HFFc6 (cell line): ENCODE results near the gene COL4A6. TPM values are rescaled to one million over a fixed set of nuclear protein-coding genes. Genes with fewer than 3 reads are reported as not detected.

Source experiments
- DNase-seq: peaks from one replicate; pipeline ENCODE4 v3.0.0-alpha.2; 2018
- H3K27ac Mint-ChIP-seq: 2 replicates; pipeline ENCODE4 v1.8.0; 2020; ENCODE audit warnings: mild to moderate bottlenecking, mixed read lengths
- H3K27me3 Mint-ChIP-seq: 2 replicates; pipeline ENCODE4 v1.8.0; 2021; ENCODE audit warnings: mild to moderate bottlenecking, moderate library complexity, mixed read lengths; ENCODE audit not compliant: insufficient read depth
- H3K36me3 Mint-ChIP-seq: 2 replicates; pipeline ENCODE4 v1.8.0; 2021; ENCODE audit warnings: low read depth, mixed read lengths
- H3K4me1 Mint-ChIP-seq: 2 replicates; pipeline ENCODE4 v1.8.0; 2020; ENCODE audit warnings: low read depth, mixed read lengths
- H3K4me3 Mint-ChIP-seq: 2 replicates; pipeline ENCODE4 v1.8.0; 2020; ENCODE audit warnings: mild to moderate bottlenecking, moderate library complexity, mixed read lengths
- H3K9me3 Mint-ChIP-seq: 2 replicates; pipeline ENCODE4 v1.8.0; 2020; ENCODE audit warnings: mild to moderate bottlenecking, mixed read lengths
- CTCF ChIP-seq: fragments of 200-600 bp; sonication (generic); IDR thresholded peaks from 2 replicates; pipeline ENCODE4 v1.5.0; 2021; ENCODE audit warnings: antibody characterized with exemption, mild to moderate bottlenecking
- total RNA-seq, 6 experiments: library from RNA; stranded (reverse); fragmentation: NEBNext Ultra II Directional; extraction: Animal tissue kit (Norgen Biotek cat#: 25700); gene quantifications; 2 replicates in 1 of 6; 3 replicates in 5 of 6; pipeline ENCODE4 v1.2.3, GENCODE V29; 2021

The COL4A6 gene
- total RNA-seq, 6 experiments from 2014 or later = 0.03 to 0.16 (median 0.11) TPM

GRCh38 chrX:108138814-108139702, 299.2 kb downstream of the COL4A6 start:
- H3K4me1 Mint-ChIP-seq = peaks cover 8% of the 10 kb centered on the region
- TF ChIP-seq CTCF = peak; percentile 75
- no peak overlapping the region for H3K4me3 Mint-ChIP-seq
- H3K9me3 Mint-ChIP-seq = no peaks in the 10 kb centered on the region
- DNase-seq = peak; percentile 23
- no peak overlapping the region for H3K27ac Mint-ChIP-seq
- H3K36me3 Mint-ChIP-seq = no peaks in the 10 kb centered on the region
- H3K27me3 Mint-ChIP-seq = peaks cover 2% of the 10 kb centered on the region; the same call in 1 of the 2 replicates

GRCh38 chrX:108134724-108135123, 303.5 kb downstream of the COL4A6 start:
- no peak for TF ChIP-seq CTCF
- peaks cover 4% of the 10 kb centered on the region; the same call in 1 of the 2 replicates for H3K36me3 Mint-ChIP-seq
- no peak overlapping the region for H3K27ac Mint-ChIP-seq
- H3K27me3 Mint-ChIP-seq = no peaks in the 10 kb centered on the region
- no peak for DNase-seq
- H3K4me1 Mint-ChIP-seq = peaks cover 24% of the 10 kb centered on the region
- H3K4me3 Mint-ChIP-seq = no peak overlapping the region
- H3K9me3 Mint-ChIP-seq = no peaks in the 10 kb centered on the region

GRCh38 chrX:108132876-108133275, 305.3 kb downstream of the COL4A6 start:
- Mint-ChIP-seq H3K9me3 (no peaks in the 10 kb centered on the region), H3K27ac (no peak overlapping the region), H3K4me3 (no peak overlapping the region), H3K4me1 (peaks cover 16% of the 10 kb centered on the region), H3K36me3 (peaks cover 4% of the 10 kb centered on the region; the same call in 1 of the 2 replicates), H3K27me3 (no peaks in the 10 kb centered on the region)
- no peak for TF ChIP-seq CTCF
- no peak for DNase-seq

- Mint-ChIP-seq H3K9me3 (no peaks in the 10 kb centered on the region), H3K4me1 (peaks cover 17% of the 10 kb centered on the region), H3K4me3 (no peak overlapping the region; the same call in 1 of the 2 replicates), H3K27ac (peak overlapping the region; percentile 53; the same call in 1 of the 2 replicates), H3K36me3 (peaks cover 4% of the 10 kb centered on the region; the same call in 1 of the 2 replicates), H3K27me3 (no peaks in the 10 kb centered on the region)
- no peak for TF ChIP-seq CTCF
- no peak for DNase-seq
Observed at GRCh38 chrX:108132034-108132433, 306.2 kb downstream of the COL4A6 start.

- no peak for TF ChIP-seq CTCF
- peak overlapping the region; percentile 53 for H3K27ac Mint-ChIP-seq
- H3K36me3 Mint-ChIP-seq = peaks cover 4% of the 10 kb centered on the region; the same call in 1 of the 2 replicates
- no peaks in the 10 kb centered on the region for H3K9me3 Mint-ChIP-seq
- no peaks in the 10 kb centered on the region for H3K27me3 Mint-ChIP-seq
- peak overlapping the region; percentile 19; the same call in 1 of the 2 replicates for H3K4me3 Mint-ChIP-seq
- peaks cover 23% of the 10 kb centered on the region for H3K4me1 Mint-ChIP-seq
- peak; percentile 10 for DNase-seq
Observed at GRCh38 chrX:108131471-108131870, 306.8 kb downstream of the COL4A6 start.
